ENCODE measurements around the gene PTGFRN.
A peak's percentile ranks its signal among the peaks of the same experiment; 100 is the strongest.
"Not testable (repeated sequence)": the region's sequence is repeated elsewhere in the genome, so short reads cannot be mapped to it uniquely, and the experiment has no call there.

The PTGFRN gene

DNA sequence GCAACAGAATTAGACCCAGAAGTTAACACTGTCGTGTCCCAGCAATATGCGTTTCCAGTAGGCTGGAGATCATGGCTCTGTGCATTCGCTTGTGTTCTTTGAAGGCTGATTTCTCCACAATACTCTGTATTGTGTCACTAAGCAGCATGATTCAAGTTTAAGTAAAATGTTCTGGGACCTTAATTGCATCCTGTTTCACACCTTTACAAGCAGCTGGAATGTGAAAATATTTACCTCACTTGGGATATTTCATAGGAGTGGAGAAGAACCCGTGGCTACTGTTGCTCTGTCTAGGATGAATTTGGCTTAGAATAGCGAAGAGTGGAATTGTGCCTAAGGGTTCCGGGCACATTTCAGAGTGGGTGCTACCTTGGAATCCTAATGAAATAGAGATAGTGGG is 6.3 kb downstream of the PTGFRN start:
- peak in 1 of 51 donors; percentile 14 for DNase-seq

- peak in 11 of 51 donors; percentile 7 to 43 (median 22) for DNase-seq
These were observed 7.1 kb downstream of the PTGFRN start for GRCh38 chr1:116916533-116917445.

- DNase-seq = no peak
These were observed 9.1 kb downstream of the PTGFRN start for GRCh38 chr1:116918714-116919357.

- no peak for DNase-seq
These were observed 10.1 kb downstream of the PTGFRN start for GRCh38 chr1:116919802-116920201.

DNA sequence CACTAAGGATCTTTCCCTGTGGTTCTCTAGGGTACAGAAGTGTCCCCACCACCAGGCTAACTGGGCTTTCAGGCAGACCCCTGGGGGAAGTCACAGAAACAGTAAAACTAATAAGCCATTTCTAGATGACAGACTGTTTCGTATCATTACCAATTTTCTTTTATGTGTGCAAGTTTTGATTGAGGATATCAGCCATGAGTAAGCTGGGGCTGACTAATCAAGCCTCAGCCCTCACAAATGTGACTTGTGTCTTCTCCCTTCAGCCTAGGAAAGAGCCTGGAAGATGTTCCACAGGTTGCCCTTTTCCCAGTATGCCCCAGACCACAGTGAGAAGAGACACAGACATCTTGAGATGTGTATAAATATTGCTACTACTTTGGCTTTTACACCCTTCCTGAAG is 10.5 kb downstream of the PTGFRN start:
- DNase-seq = no peak

DNA sequence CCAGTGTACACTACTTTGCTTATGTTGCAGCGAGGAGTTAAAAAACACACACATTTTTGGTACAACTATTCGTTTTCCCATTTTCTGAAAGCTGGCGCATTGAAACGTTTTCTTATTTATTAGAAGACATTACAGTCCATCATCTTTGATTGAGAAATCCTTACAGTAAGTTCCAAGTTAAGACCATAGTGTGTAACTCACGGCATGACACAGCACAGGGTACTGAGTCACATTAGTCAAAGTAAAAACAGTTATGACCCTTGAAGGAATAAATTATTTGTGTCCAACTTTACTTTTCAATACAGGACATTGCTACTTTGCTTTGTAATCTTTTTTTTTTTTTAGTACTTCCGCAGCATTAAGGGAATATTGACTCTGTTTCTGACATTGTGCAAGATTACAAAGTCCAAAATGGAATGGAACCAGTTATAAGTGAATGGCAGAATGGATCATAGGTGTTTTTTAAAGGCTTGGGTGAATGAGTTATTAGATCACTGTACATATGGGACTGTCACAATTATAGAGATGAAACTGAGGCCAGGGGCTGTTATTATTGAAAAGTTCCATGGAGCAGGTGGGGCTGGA is 11.7 kb downstream of the PTGFRN start:
- DNase-seq = no peak

- DNase-seq = no peak
These were observed 12.2 kb downstream of the PTGFRN start for GRCh38 chr1:116921937-116922336.

DNA sequence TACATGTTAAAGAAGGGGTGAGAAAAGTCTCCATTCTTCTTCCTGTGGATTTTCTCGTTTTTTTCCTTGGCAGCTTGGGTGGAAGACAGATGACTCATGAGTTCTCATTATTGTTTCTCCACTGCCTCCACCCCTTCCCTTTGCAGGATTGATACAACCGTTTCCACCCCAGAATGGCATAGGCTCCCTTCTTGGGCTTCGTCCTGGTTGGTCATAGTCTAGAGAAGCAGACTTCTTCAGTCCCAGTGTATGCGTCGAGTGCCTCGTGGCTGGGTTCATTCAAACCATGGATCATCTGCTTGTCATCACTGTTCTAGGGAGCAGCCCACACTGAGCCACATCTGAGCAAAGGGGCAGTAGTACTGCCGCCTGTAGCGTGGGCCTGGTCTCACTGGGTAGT is 13.7 kb downstream of the PTGFRN start:
- DNase-seq = peak in 1 of 51 donors; percentile 48

- no peak for DNase-seq
These were observed 17.5 kb downstream of the PTGFRN start for GRCh38 chr1:116927049-116927798.

GRCh38 chr1:116929961-116930592 is 20.4 kb downstream of the PTGFRN start:
- DNase-seq = no peak

DNA sequence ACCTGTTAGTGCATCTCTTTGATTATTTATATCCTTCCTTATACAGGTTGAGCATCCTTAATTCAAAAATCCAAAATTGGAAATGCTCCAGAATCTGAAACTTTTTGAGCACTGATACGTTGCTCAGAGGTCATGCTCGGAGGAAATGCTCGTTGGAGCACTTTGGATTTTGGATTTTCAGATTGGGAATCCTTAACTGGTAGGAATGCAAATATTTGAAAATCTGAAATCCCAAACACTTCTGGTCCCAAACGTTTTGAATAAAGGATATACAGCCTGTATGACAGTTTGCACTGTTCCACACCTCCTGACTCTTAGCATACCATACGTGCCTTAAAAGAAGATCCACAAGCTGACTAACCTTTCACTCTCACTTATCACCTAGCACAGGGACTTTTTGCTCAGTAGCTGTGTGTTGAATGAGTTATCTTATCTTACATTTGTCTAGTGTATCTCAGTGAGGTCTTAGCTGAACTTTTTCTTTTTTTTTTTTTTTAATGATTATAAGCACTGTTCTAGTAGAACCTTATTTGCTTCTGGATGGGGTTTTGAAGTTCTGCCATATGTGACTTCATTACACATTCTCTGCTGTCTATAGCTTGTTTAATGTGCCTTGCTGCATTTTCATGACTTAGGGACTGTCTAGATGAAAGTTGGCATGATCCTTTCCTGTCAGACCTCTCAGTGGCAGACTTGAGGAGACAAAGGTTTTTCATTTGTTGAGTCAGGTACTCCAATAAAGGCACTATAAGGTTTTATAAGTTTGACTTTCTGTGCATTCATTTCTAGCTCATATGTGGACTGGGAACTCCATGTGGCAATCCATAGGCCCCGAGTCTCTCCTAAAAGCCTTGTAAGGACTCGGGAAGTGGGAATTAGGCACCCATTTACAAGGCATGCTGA is 21.6 kb downstream of the PTGFRN start:
- no peak for DNase-seq

DNA sequence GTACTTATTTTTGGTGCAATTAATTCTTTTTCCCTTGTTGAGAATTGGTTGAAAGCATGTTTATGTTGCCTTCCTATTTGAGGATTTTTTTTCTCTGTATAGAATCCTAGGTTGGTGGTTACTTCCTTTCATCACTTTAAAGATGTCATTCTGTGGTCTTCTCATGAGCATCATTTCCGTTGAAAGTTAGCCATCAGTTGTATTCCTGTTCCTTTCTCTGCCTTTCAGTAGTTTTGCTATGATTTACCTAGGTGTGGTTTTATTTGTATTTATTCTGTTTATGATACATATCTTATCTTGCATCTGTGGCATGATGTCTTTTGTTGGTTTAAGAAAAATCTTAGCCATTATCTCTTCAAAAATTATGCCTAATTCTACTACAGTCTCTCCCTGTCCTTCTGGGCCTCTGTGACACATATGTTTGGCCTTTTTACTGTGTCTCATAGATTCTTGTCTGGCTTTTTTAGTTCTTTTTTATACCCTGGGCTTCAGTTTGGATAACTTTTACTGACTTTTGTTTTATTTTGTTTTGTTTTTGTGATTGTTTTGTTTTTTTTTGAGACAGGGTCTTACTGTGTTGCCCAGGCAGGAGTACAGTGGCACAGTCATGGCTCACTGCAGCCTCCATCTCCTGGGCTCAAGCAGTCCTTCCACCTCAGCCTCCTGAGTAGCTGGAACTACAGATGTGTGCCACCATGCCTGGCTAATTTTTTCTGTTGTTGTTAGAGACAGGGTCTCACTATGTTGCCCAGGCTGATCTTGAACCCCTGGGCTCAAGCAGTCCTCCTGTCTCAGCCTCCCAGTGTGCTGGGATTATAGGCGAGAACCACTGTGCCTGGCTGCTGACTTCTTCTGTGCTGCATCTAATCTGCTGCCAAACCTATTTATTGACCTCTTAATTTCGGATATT is 24.1 kb downstream of the PTGFRN start:
- DNase-seq = no peak

GRCh38 chr1:116934586-116935207 is 25.0 kb downstream of the PTGFRN start:
- DNase-seq = no peak

GRCh38 chr1:116938216-116938615 is 28.5 kb downstream of the PTGFRN start:
- no peak for DNase-seq

DNA sequence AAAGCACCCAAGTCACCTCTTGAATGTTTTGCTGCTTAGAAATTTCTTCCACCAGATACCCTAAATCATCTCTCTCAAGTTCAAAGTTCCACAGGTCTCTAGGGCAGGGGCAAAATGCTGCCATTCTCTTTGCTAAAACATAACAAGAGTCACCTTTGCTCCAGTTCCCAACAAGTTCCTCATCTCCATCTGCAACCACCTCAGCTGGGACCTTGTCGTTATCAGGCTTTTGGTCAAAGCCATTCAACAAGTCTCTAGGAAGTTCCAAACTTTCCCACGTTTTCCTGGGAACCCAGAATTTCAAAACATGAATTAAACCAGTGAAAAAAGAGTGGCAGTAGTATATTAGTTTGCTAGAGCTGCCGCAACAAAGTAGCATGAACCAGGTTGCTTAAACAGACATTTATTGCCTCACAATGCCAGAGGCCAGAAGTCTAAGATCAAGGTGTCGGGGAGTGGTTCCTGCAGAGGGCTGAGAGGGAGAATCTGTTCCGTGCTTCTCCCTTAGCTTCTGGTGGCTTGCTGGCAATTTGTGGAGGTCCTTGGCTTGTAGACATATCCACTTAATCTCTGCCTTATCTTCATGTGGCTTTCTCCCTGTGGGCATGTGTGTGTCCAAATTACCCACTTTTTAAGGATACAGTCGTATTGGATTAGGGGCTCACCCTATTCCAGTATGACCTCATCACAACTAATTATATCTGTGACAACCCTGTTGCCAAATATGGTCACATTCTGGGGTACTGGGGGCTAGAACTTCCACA is 30.2 kb downstream of the PTGFRN start:
- DNase-seq = not testable (repeated sequence)

DNA sequence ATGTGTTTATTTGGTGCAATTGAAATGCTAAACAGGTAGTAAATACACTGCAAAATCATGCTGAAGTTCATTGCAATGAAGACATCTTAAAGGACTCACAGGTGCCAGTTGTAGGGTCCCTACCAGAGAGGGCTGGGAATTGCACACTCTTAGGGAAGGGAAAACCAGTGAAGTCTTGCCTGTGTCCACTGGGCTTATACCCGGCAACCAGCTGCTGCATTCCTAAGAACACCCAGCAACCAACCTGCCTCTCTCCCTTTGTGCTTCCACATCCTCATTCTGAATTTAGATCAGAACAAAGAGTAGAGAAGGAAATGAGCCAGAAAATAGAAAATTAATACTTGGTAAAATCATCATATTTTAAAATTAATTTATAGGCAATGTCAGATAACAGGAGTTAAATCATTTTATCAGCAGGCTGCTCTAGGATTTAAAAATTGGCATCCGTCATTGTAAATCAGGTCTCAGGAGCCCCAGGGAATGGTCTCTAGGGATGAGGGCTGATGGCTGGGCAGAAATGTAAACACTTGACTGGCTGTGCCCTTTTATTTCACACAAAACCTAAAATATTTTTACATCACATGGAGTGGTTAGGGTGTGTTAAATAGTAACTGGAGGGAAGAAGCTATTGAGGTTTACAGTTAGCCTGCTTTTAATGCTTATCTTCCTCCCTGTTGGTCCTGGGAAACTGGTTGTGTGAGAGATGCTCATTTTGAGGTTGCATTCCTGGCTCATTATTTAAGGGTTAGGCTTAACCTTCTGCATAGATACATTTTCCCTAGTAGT is 31.3 kb downstream of the PTGFRN start:
- DNase-seq = no peak

DNA sequence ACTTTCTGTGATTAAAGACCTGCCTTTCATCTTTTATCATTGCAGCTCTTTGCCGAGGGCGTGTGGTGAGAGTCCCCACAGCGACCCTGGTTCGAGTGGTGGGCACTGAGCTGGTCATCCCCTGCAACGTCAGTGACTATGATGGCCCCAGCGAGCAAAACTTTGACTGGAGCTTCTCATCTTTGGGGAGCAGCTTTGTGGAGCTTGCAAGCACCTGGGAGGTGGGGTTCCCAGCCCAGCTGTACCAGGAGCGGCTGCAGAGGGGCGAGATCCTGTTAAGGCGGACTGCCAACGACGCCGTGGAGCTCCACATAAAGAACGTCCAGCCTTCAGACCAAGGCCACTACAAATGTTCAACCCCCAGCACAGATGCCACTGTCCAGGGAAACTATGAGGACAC is 32.0 kb downstream of the PTGFRN start:
- DNase-seq = no peak

All from hypothalamus (tissue), 51 donors.